ENCODE measurements around the gene SHISA7. TPM values are rescaled to one million over a fixed set of nuclear protein-coding genes. Genes with fewer than 3 reads are reported as not detected.

The SHISA7 gene
- polyA plus RNA-seq, 2 of the 4 experiments (the other 2 are of a cell fraction): 0.01 TPM; not detected in 1

GRCh38 chr19:55476100-55476775 is 33.1 kb upstream of the SHISA7 start, which contains the start of gene ZNF628 (continued):
- TF ChIP-seq HMGXB4 (CRISPR knock-in tag; IDR thresholded peaks at IDR 0.05; ENCODE audit: borderline replicate concordance): peak; percentile 89
- TF ChIP-seq CBX8 (IDR thresholded peaks at IDR 0.05): no peak
- no peak for TF ChIP-seq REST (IDR thresholded peaks at IDR 0.05)
- peak; percentile 68 for TF ChIP-seq USF2 (IDR thresholded peaks at IDR 0.05)
- peak; percentile 93 for TF ChIP-seq MYC (IDR thresholded peaks at IDR 0.05; ENCODE audit: borderline replicate concordance, low read length)
- TF ChIP-seq POLR2AphosphoS2 (conservative IDR thresholded peaks at IDR 0.05; ENCODE audit: low read length): no peak
- no peak for TF ChIP-seq EHMT2 (IDR thresholded peaks at IDR 0.05; ENCODE audit: low read depth)
- TF ChIP-seq ESRRA (IDR thresholded peaks at IDR 0.05; ENCODE audit: borderline replicate concordance, low read length): no peak
- TF ChIP-seq RAD21 (conservative IDR thresholded peaks at IDR 0.05 in 1 of 2, IDR thresholded peaks at IDR 0.05 in 1 of 2): no peak
- peak; percentile 84 for TF ChIP-seq NPAS2 (CRISPR knock-in tag; IDR thresholded peaks at IDR 0.05; ENCODE audit: borderline replicate concordance)
- peak; percentile 70; the same call in 1 of the 2 replicates for TF ChIP-seq RARB (CRISPR knock-in tag; IDR thresholded peaks at IDR 0.05)
- TF ChIP-seq ZFP36 (IDR thresholded peaks at IDR 0.05; ENCODE audit: borderline replicate concordance, partially characterized antibody): no peak
- TF ChIP-seq HOXB13 (CRISPR knock-in tag; IDR thresholded peaks at IDR 0.05; ENCODE audit: low read depth): peak; percentile 98
- TF ChIP-seq PHF8 (IDR thresholded peaks at IDR 0.05; ENCODE audit: borderline replicate concordance, low read depth): peak; percentile 73
- peak; percentile 83; the same call in 1 of the 2 replicates for TF ChIP-seq ZNF302 (CRISPR knock-in tag; IDR thresholded peaks at IDR 0.05)
- TF ChIP-seq EHF (CRISPR knock-in tag; IDR thresholded peaks at IDR 0.05): peak; percentile 96
- no peak for TF ChIP-seq FOSB (CRISPR knock-in tag; IDR thresholded peaks at IDR 0.05)
- TF ChIP-seq CTCF (IDR thresholded peaks at IDR 0.05): no peak
- peak; percentile 26; the same call in 1 of the 2 replicates for TF ChIP-seq POLR2A (IDR thresholded peaks at IDR 0.05; ENCODE audit: low read length)
- TF ChIP-seq HEYL (CRISPR knock-in tag; IDR thresholded peaks at IDR 0.05): peak; percentile 82; the same call in 1 of the 2 replicates
- TF ChIP-seq JUN (IDR thresholded peaks at IDR 0.05): peak; percentile 28 to 88; a peak in 4 of 5 replicates
- TF ChIP-seq MAX (IDR thresholded peaks at IDR 0.05): peak; percentile 100
- no peak for TF ChIP-seq CHD2 (IDR thresholded peaks at IDR 0.05; ENCODE audit: low read length, partially characterized antibody)
- no peak for TF ChIP-seq ELK1 (IDR thresholded peaks at IDR 0.05; ENCODE audit: low read depth, low read length)
- no peak for TF ChIP-seq BHLHE40 (IDR thresholded peaks at IDR 0.05; ENCODE audit: low read depth, low read length)
- peak; percentile 96 for TF ChIP-seq TP53 (CRISPR knock-in tag; IDR thresholded peaks at IDR 0.05)
